Peyer's patch (tissue), 4 donors: ENCODE data around the gene JUNB. TPM values are rescaled to one million over a fixed set of nuclear protein-coding genes. Genes with fewer than 3 reads are reported as not detected.

Source experiments
- DNase-seq, 3 donors: peaks; one replicate each; pipeline ENCODE4 v3.0.0-alpha.2; 2017 to 2019
- H3K27ac ChIP-seq, 4 donors: fragments of 200-600 bp; sonication (generic); one replicate each; pipeline ENCODE4 v1.5.1; 2016 to 2019
- H3K27me3 ChIP-seq, 2 donors: fragments of 200-600 bp; sonication (generic); one replicate each; pipeline ENCODE4 v1.5.1; 2019
- H3K36me3 ChIP-seq, 3 donors: fragments of 200-600 bp; sonication (generic); one replicate each; pipeline ENCODE4 v1.5.1; 2016 to 2019
- H3K4me1 ChIP-seq, 4 donors: fragments of 200-600 bp; sonication (generic); one replicate each; pipeline ENCODE4 v1.5.1; 2016 to 2019
- H3K4me3 ChIP-seq, 4 donors: fragments of 200-600 bp; sonication (generic); 1 replicate in 3 of 4; 2 replicates in 1 of 4; pipeline ENCODE4 v1.5.1; 2016 to 2019; ENCODE audit warnings: mild to moderate bottlenecking in 1 of 4
- H3K9me3 ChIP-seq, 4 donors: fragments of 200-600 bp; sonication (generic); one replicate each; pipeline ENCODE4 v1.5.1; 2016 to 2019; ENCODE audit warnings: mild to moderate bottlenecking in 1 of 4
- CTCF ChIP-seq, 6 experiments: fragments of 450-650 bp in 4 of 6; fragments of 200-600 bp in 2 of 6; sonication (generic) in 1 of 6; IDR thresholded peaks; one replicate each; pipeline ENCODE4 v1.5.1; 2017 to 2019; ENCODE audit warnings: antibody characterized with exemption in 6 of 6, mild to moderate bottlenecking in 3 of 6, moderate library complexity in 1 of 6
- POLR2A ChIP-seq, 2 donors: fragments of 450-650 bp; IDR thresholded peaks; one replicate each; pipeline ENCODE4 v1.5.1; 2017; ENCODE audit warnings: antibody characterized with exemption in 2 of 2, mild to moderate bottlenecking in 2 of 2, moderate library complexity in 2 of 2
- total RNA-seq, 4 donors: library from RNA; depleted of rRNA; stranded (reverse); fragments of >200 nt; gene quantifications; one replicate each; pipeline ENCODE4 v1.1.0, GENCODE V29; 2016

The JUNB gene
- total RNA-seq, 4 donors from 2014 or later, result 111 to 324 (median 152) TPM

- TF ChIP-seq POLR2A (IDR thresholded peaks at IDR 0.05), result no peak
- TF ChIP-seq CTCF (IDR thresholded peaks at IDR 0.05), result no peak
- peaks cover 0 to 56% (median 0%) of the 10 kb centered on the region in 3 donors for H3K36me3 ChIP-seq
Measured at GRCh38 chr19:12767666-12768065, 23.6 kb upstream of the JUNB start.

GRCh38 chr19:12769689-12770088, 21.6 kb upstream of the JUNB start:
- no peak overlapping the region for H3K4me3 ChIP-seq

More at GRCh38 chr19:12767666-12768065, 23.6 kb upstream of the JUNB start:
- Histone ChIP-seq H3K9me3 (no peaks in the 10 kb centered on the region), H3K4me1 (peaks cover 0 to 7% (median 2%) of the 10 kb centered on the region in 4 donors), H3K27me3 (no peaks in the 10 kb centered on the region), H3K4me3 (no peak overlapping the region), H3K27ac (no peak overlapping the region)
- no peak for DNase-seq

GRCh38 chr19:12770922-12771321, 20.4 kb upstream of the JUNB start:
- peaks cover 0 to 13% (median 2%) of the 10 kb centered on the region in 4 donors for H3K4me1 ChIP-seq
- DNase-seq, result no peak
- TF ChIP-seq CTCF (IDR thresholded peaks at IDR 0.05), result no peak
- no peaks in the 10 kb centered on the region for H3K27me3 ChIP-seq
- no peak overlapping the region for H3K27ac ChIP-seq
- H3K36me3 ChIP-seq, result peaks cover 0 to 32% (median 0%) of the 10 kb centered on the region in 3 donors
- no peaks in the 10 kb centered on the region for H3K9me3 ChIP-seq
- no peak overlapping the region for H3K4me3 ChIP-seq

More at GRCh38 chr19:12769689-12770088, 21.6 kb upstream of the JUNB start:
- TF ChIP-seq POLR2A (IDR thresholded peaks at IDR 0.05), result no peak
- peak in 2 of 6 experiments; percentile 2 to 15 for TF ChIP-seq CTCF (IDR thresholded peaks at IDR 0.05)
- Histone ChIP-seq H3K27me3 (no peaks in the 10 kb centered on the region), H3K4me1 (peaks cover 0 to 10% (median 4%) of the 10 kb centered on the region in 4 donors), H3K27ac (no peak overlapping the region), H3K9me3 (no peaks in the 10 kb centered on the region), H3K36me3 (peaks cover 0 to 37% (median 0%) of the 10 kb centered on the region in 3 donors)
- DNase-seq, result peak; percentile 64 to 80 (median 71)

GRCh38 chr19:12772323-12772722, 19.0 kb upstream of the JUNB start:
- Histone ChIP-seq H3K4me1 (peaks cover 0 to 25% (median under 1%) of the 10 kb centered on the region in 4 donors), H3K27ac (no peak overlapping the region), H3K4me3 (no peak overlapping the region), H3K36me3 (peaks cover 0 to 32% (median 0%) of the 10 kb centered on the region in 3 donors), H3K27me3 (no peaks in the 10 kb centered on the region), H3K9me3 (no peaks in the 10 kb centered on the region)
- DNase-seq, result no peak
- TF ChIP-seq POLR2A (IDR thresholded peaks at IDR 0.05) (no peak), CTCF (IDR thresholded peaks at IDR 0.05) (no peak)

- no peak for DNase-seq
- H3K36me3 ChIP-seq, result peaks cover 0 to 24% (median 0%) of the 10 kb centered on the region in 3 donors
Measured at GRCh38 chr19:12773571-12773970, 17.7 kb upstream of the JUNB start.

More at GRCh38 chr19:12773571-12773970, 17.7 kb upstream of the JUNB start:
- Histone ChIP-seq H3K27ac (no peak overlapping the region), H3K4me3 (no peak overlapping the region), H3K9me3 (no peaks in the 10 kb centered on the region), H3K4me1 (peaks cover 0 to 32% (median 5%) of the 10 kb centered on the region in 4 donors), H3K27me3 (no peaks in the 10 kb centered on the region)
- TF ChIP-seq CTCF (IDR thresholded peaks at IDR 0.05) (no peak), POLR2A (IDR thresholded peaks at IDR 0.05) (no peak)
